8988T (cell line): ENCODE measurements around the gene BFSP2.
A peak's percentile ranks its signal among the peaks of the same experiment; 100 is the strongest.
"Not testable (repeated sequence)": the region's sequence is repeated elsewhere in the genome, so short reads cannot be mapped to it uniquely, and the experiment has no call there.

Experiments used
- DNase-seq: peaks from one replicate; pipeline ENCODE4 v3.0.0; 2011

Gene BFSP2

GRCh38 chr3:133487920-133488540 is 88.2 kb downstream of the BFSP2 start:
- DNase-seq, result no peak

GRCh38 chr3:133488785-133489367 is 89.0 kb downstream of the BFSP2 start:
- DNase-seq, result no peak

- no peak for DNase-seq
Observed at GRCh38 chr3:133489466-133490085, 89.7 kb downstream of the BFSP2 start.

GRCh38 chr3:133490468-133491351 is 90.9 kb downstream of the BFSP2 start:
- DNase-seq, result no peak

- DNase-seq, result no peak
Observed at GRCh38 chr3:133491481-133492059, 91.7 kb downstream of the BFSP2 start.

- no peak for DNase-seq
Observed at GRCh38 chr3:133492159-133492741, 92.4 kb downstream of the BFSP2 start.

GRCh38 chr3:133494469-133494868 is 94.6 kb downstream of the BFSP2 start:
- peak; percentile 58 for DNase-seq

- DNase-seq, result not testable (repeated sequence)
Observed at GRCh38 chr3:133502542-133502941, 102.7 kb downstream of the BFSP2 start.

- no peak for DNase-seq
Observed at GRCh38 chr3:133503409-133503808, 103.6 kb downstream of the BFSP2 start.

GRCh38 chr3:133504736-133505135 is 104.9 kb downstream of the BFSP2 start:
- no peak for DNase-seq

GRCh38 chr3:133505813-133506212 is 106.0 kb downstream of the BFSP2 start:
- DNase-seq, result no peak

GRCh38 chr3:133506215-133506901 is 106.5 kb downstream of the BFSP2 start:
- no peak for DNase-seq

- no peak for DNase-seq
Observed at GRCh38 chr3:133509488-133509887, 109.6 kb downstream of the BFSP2 start.

- no peak for DNase-seq
Observed at GRCh38 chr3:133512416-133513089, 112.7 kb downstream of the BFSP2 start.

- no peak for DNase-seq
Observed at GRCh38 chr3:133514418-133514817, 114.6 kb downstream of the BFSP2 start.

- no peak for DNase-seq
Observed at GRCh38 chr3:133515127-133515526, 115.3 kb downstream of the BFSP2 start.

- DNase-seq, result no peak
Observed at GRCh38 chr3:133520286-133520685, 120.4 kb downstream of the BFSP2 start.

- DNase-seq, result not testable (repeated sequence)
Observed at GRCh38 chr3:133520938-133521337, 121.1 kb downstream of the BFSP2 start.

- DNase-seq, result no peak
Observed at GRCh38 chr3:133521946-133522345, 122.1 kb downstream of the BFSP2 start.

- not testable (repeated sequence) for DNase-seq
Observed at GRCh38 chr3:133523758-133524157, 123.9 kb downstream of the BFSP2 start.
